Fibroblast of peridontal ligament (primary cell): ENCODE measurements around the gene DNAJA4.
A peak's percentile ranks its signal among the peaks of the same experiment; 100 is the strongest.
"Not testable (repeated sequence)": the region's sequence is repeated elsewhere in the genome, so short reads cannot be mapped to it uniquely, and the experiment has no call there.

Source experiments
- DNase-seq: peaks from one replicate; pipeline ENCODE4 v3.0.0-alpha.2; 2010; ENCODE audit errors: extremely low read depth

DNAJA4 gene

GRCh38 chr15:78244101-78244500 lies 20.3 kb upstream of the DNAJA4 start:
- DNase-seq, result no peak

- no peak for DNase-seq
Observed at GRCh38 chr15:78244893-78245292, 19.5 kb upstream of the DNAJA4 start.

- DNase-seq, result not testable (repeated sequence)
Observed at GRCh38 chr15:78245392-78245791, 19.0 kb upstream of the DNAJA4 start.

GRCh38 chr15:78245976-78246620 lies 18.3 kb upstream of the DNAJA4 start:
- not testable (repeated sequence) for DNase-seq

- DNase-seq, result no peak
Observed at GRCh38 chr15:78247911-78248310, 16.5 kb upstream of the DNAJA4 start.

- no peak for DNase-seq
Observed at GRCh38 chr15:78249131-78249530, 15.2 kb upstream of the DNAJA4 start.

GRCh38 chr15:78251136-78251535 lies 13.2 kb upstream of the DNAJA4 start:
- DNase-seq, result no peak

- no peak for DNase-seq
Observed at GRCh38 chr15:78255421-78256043, 8.8 kb upstream of the DNAJA4 start.

GRCh38 chr15:78256044-78256437 lies 8.3 kb upstream of the DNAJA4 start:
- DNase-seq, result no peak

- no peak for DNase-seq
Observed at GRCh38 chr15:78257681-78258080, 6.7 kb upstream of the DNAJA4 start.

- no peak for DNase-seq
Observed at GRCh38 chr15:78259232-78259631, 5.1 kb upstream of the DNAJA4 start.

GRCh38 chr15:78260489-78260888 lies 3.9 kb upstream of the DNAJA4 start:
- no peak for DNase-seq

- no peak for DNase-seq
Observed at GRCh38 chr15:78261062-78261461, 3.3 kb upstream of the DNAJA4 start.

- DNase-seq, result no peak
Observed at GRCh38 chr15:78263351-78263781, 996 bp upstream of the DNAJA4 start.

GRCh38 chr15:78263907-78264303 lies 457 bp upstream of the DNAJA4 start:
- no peak for DNase-seq

GRCh38 chr15:78265137-78265460 lies 737 bp downstream of the DNAJA4 start:
- DNase-seq, result no peak

GRCh38 chr15:78265752-78266224 lies 1.4 kb downstream of the DNAJA4 start:
- peak; percentile 55 for DNase-seq

- no peak for DNase-seq
Observed at GRCh38 chr15:78266229-78266628, 1.9 kb downstream of the DNAJA4 start.

- DNase-seq, result no peak
Observed at GRCh38 chr15:78266806-78267205, 2.4 kb downstream of the DNAJA4 start.

- no peak for DNase-seq
Observed at GRCh38 chr15:78272316-78272715, 8.0 kb downstream of the DNAJA4 start.

GRCh38 chr15:78272776-78273175 lies 8.4 kb downstream of the DNAJA4 start:
- DNase-seq, result no peak

- DNase-seq, result no peak
Observed at GRCh38 chr15:78274994-78275393, 10.6 kb downstream of the DNAJA4 start.

- peak; percentile 14 for DNase-seq
Observed at GRCh38 chr15:78276064-78276943, 11.9 kb downstream of the DNAJA4 start.
